Endodermal cell (in vitro differentiated cells): Measurements from ENCODE around the gene PCGF1. TPM values are rescaled to one million over a fixed set of nuclear protein-coding genes. Genes with fewer than 3 reads are reported as not detected.
"Not testable (repeated sequence)": the region's sequence is repeated elsewhere in the genome, so short reads cannot be mapped to it uniquely, and the experiment has no call there.

ENCODE experiments used
- DNase-seq: peaks from one replicate; pipeline ENCODE4 v3.0.0-alpha.2; 2017
- H3K27ac ChIP-seq: 2 replicates; pipeline ENCODE4 v1.5.1; 2013; ENCODE audit warnings: mild to moderate bottlenecking, low read depth, low read length, moderate library complexity
- H3K27me3 ChIP-seq: 2 replicates; pipeline ENCODE4 v1.6.1; 2013; ENCODE audit warnings: mild to moderate bottlenecking, low read length, moderate library complexity; ENCODE audit not compliant: insufficient read depth, control insufficient read depth, poor library complexity, severe bottlenecking
- H3K36me3 ChIP-seq: 2 replicates; pipeline ENCODE4 v1.7.0; 2013; ENCODE audit warnings: mild to moderate bottlenecking, low read length, moderate library complexity; ENCODE audit not compliant: control insufficient read depth, insufficient read depth
- H3K4me1 ChIP-seq: one replicate; pipeline ENCODE4 v1.7.0; 2013; ENCODE audit warnings: low read length; ENCODE audit not compliant: control insufficient read depth, insufficient read depth
- H3K4me3 ChIP-seq: 2 replicates; pipeline ENCODE4 v1.5.1; 2013; ENCODE audit warnings: mild to moderate bottlenecking, low read length, moderate library complexity
- H3K9ac ChIP-seq: 2 replicates; pipeline ENCODE4 v1.6.1; 2013; ENCODE audit warnings: mild to moderate bottlenecking, low read length, moderate library complexity; ENCODE audit not compliant: poor library complexity, severe bottlenecking; ENCODE audit errors: extremely low read depth
- H3K9me3 ChIP-seq: 2 replicates; pipeline ENCODE4 v1.6.1; 2013; ENCODE audit warnings: mild to moderate bottlenecking, low read length, moderate library complexity; ENCODE audit not compliant: control insufficient read depth
- H3K27ac Mint-ChIP-seq: 2 replicates; pipeline ENCODE4 v1.8.0; 2020; ENCODE audit warnings: mixed read lengths
- H3K27me3 Mint-ChIP-seq: 2 replicates; pipeline ENCODE4 v1.8.0; 2021; ENCODE audit warnings: mild to moderate bottlenecking, mixed read lengths; ENCODE audit not compliant: insufficient read depth
- H3K36me3 Mint-ChIP-seq: 2 replicates; pipeline ENCODE4 v1.8.0; 2020; ENCODE audit warnings: low read depth, mixed read lengths
- H3K4me1 Mint-ChIP-seq: 2 replicates; pipeline ENCODE4 v1.8.0; 2020; ENCODE audit warnings: mixed read lengths
- H3K4me3 Mint-ChIP-seq: 2 replicates; pipeline ENCODE4 v1.8.0; 2020; ENCODE audit warnings: mild to moderate bottlenecking, moderate library complexity, mixed read lengths
- H3K9me3 Mint-ChIP-seq: 2 replicates; pipeline ENCODE4 v1.8.0; 2020; ENCODE audit warnings: mild to moderate bottlenecking, mixed read lengths
- CTCF ChIP-seq: fragments of 200-600 bp; sonication (generic); conservative IDR thresholded peaks from 2 replicates; pipeline ENCODE4 v1.5.0; 2021; ENCODE audit warnings: antibody characterized with exemption, mild to moderate bottlenecking
- WGBS, 2 experiments: methylation state at CpG; one replicate each; pipeline versions ENCODE4 v1.1.5 to v1.1.7; 2013; ENCODE audit warnings: missing lambda C conversion rate in 2 of 2, mixed read lengths in 1 of 2; ENCODE audit not compliant: insufficient coverage in 1 of 2, insufficient read length in 1 of 2; 5-methylcytosine and 5-hydroxymethylcytosine counted together
- total RNA-seq, 2 donors: library from RNA; stranded (reverse); fragmentation: NEBNext Ultra II Directional in 1 of 2; extraction: Animal tissue kit (Norgen Biotek cat#: 25700) in 1 of 2; gene quantifications; 2 replicates in 1 of 2; 3 replicates in 1 of 2; pipeline ENCODE4 v1.2.1, GENCODE V29; 2021

Gene PCGF1
- total RNA-seq, 2 donors from 2014 or later, result 15.5 to 21.4 TPM

DNA sequence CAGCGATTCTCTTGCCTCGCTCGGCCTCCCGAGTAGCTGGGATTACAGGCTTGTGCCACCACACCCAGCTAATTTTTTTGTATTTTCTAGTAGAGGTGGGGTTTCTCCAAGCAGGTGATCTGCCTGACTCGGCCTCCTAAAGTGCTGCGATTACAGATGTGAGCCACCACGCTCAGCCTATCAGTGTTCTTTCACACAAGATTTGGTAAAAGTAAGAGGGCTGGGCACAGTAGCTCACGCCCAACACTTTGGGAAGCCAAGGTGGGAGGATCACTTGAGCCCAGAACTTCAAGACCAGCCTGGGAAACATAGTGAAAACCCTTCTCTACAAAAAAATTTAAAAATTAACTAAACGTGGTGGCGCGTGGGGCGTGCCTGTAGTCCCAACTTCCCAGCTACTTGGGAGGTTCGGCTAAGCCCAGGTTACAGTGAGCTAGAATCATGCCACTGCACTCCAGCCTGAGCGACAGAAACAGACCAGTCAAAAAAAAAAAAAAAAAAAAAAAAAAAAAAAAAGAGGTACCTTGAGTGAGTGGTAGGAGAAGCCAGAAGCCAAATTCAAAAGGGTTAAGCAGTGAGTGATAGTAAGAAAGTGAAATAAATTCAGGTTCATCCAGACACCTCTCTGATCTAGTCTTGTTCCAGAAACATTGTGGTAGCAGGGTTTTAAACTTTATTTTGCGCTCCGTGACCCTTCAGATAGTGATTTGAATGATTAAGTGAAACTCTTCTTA is 36.0 kb downstream of the PCGF1 start:
- Histone ChIP-seq H3K9me3 (no peaks in the 10 kb centered on the region), H3K27me3 (no peaks in the 10 kb centered on the region), H3K27ac (peak overlapping the region; percentile 85), H3K36me3 (peaks cover 18% of the 10 kb centered on the region), H3K4me3 (peak overlapping the region; percentile 96), H3K4me1 (no peaks in the 10 kb centered on the region), H3K9ac (peak overlapping the region; percentile 54)
- Mint-ChIP-seq H3K27me3 (no peaks in the 10 kb centered on the region), H3K9me3 (no peaks in the 10 kb centered on the region), H3K4me3 (peak overlapping the region; percentile 89), H3K36me3 (peaks cover 18% of the 10 kb centered on the region), H3K4me1 (no peaks in the 10 kb centered on the region), H3K27ac (peak overlapping the region; percentile 96)
- no peak for TF ChIP-seq CTCF
- no peak for DNase-seq
- 69 to 76% methylated on average over 6 to 15 of the region's 16 CpGs for WGBS, 2 experiments

DNA sequence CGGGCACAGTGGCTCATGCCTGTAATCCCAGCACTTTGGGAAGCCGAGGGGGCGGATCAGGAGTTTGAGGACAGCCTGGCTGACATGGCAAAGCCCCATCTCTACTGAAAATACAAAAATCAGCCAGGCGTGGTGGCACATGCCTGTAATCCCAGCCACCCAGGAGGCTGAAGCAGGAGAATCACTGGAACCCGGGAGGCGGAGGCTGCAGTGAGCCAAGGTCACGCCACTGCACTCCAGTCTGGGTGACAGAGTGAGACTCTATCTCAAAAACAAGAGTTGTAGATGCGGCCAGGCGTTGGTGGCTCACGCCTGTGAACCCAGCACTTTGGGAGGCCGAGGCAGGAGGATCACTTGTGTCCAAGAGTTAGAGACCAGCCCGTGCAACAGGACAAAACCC is 36.8 kb downstream of the PCGF1 start:
- peaks cover 17% of the 10 kb centered on the region for H3K36me3 Mint-ChIP-seq
- peaks cover 17% of the 10 kb centered on the region for H3K36me3 ChIP-seq
- not testable (repeated sequence) for H3K27ac ChIP-seq, H3K9ac ChIP-seq, H3K4me3 ChIP-seq, H3K27me3 Mint-ChIP-seq, H3K4me1 Mint-ChIP-seq, H3K9me3 Mint-ChIP-seq, H3K27me3 ChIP-seq, DNase-seq, H3K4me3 Mint-ChIP-seq, H3K4me1 ChIP-seq, H3K27ac Mint-ChIP-seq, H3K9me3 ChIP-seq
- WGBS, 2 experiments, result 84 to 94% methylated on average over 11 to 12 of the region's 12 CpGs

GRCh38 chr2:74464406-74464805 is 43.1 kb downstream of the PCGF1 start:
- DNase-seq, result no peak

More at GRCh38 chr2:74464406-74464805, 43.1 kb downstream of the PCGF1 start:
- WGBS, 2 experiments, result 8 to 12% methylated on average over 2 to 13 of the region's 13 CpGs
- Mint-ChIP-seq H3K4me1 (peaks cover 8% of the 10 kb centered on the region), H3K27ac (peak overlapping the region; percentile 64), H3K36me3 (peaks cover 27% of the 10 kb centered on the region), H3K9me3 (no peaks in the 10 kb centered on the region), H3K4me3 (peak overlapping the region; percentile 93), H3K27me3 (no peaks in the 10 kb centered on the region)
- H3K9me3 ChIP-seq, result no peaks in the 10 kb centered on the region
- H3K27me3 ChIP-seq, result no peaks in the 10 kb centered on the region
- H3K9ac ChIP-seq, result peak overlapping the region; percentile 69
- H3K36me3 ChIP-seq, result peaks cover 28% of the 10 kb centered on the region
- no peak overlapping the region for H3K27ac ChIP-seq
- TF ChIP-seq CTCF, result no peak
- H3K4me3 ChIP-seq, result peak overlapping the region; percentile 84
- no peaks in the 10 kb centered on the region for H3K4me1 ChIP-seq
